ENCODE data around the gene SCG2.

DNA sequence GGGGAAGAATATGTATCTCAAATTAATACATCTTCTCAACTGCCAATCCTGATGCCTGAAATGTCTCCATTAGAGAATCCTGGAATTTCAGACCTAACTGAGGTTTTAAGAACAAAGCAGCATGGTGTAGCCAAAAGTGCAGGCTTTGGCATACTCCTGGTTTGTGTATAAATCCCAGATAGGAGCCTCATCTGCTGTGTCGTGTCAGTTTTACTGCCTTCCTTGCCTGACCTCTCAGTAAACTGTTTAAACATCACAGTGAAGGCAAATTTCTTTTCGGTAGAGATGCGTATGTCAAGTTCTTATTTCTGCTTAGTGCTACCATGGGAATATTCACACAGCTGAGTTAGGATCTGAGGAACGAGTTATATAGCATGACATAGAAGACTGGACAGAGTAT lies 7.3 kb downstream of the SCG2 start:
- TF ChIP-seq POLR2A (IDR thresholded peaks at IDR 0.05; ENCODE audit: low read depth, low read length) = no peak
- TF ChIP-seq POLR2AphosphoS5 (IDR thresholded peaks at IDR 0.05; ENCODE audit: low read depth, low read length) = no peak
- TF ChIP-seq POU2F2 (IDR thresholded peaks at IDR 0.05; ENCODE audit: low read depth, low read length) = no peak
